Trophoblast cell (in vitro differentiated cells and primary cell): ENCODE measurements around the gene TIMM50.

Experiments
- DNase-seq, 2 donors: peaks; one replicate each; pipeline ENCODE4 v3.0.0-alpha.2; 2016
- H2AFZ ChIP-seq: 2 replicates; pipeline ENCODE4 v1.6.1; 2013; ENCODE audit warnings: low read length, moderate library complexity, mild to moderate bottlenecking; ENCODE audit not compliant: insufficient read depth, poor library complexity
- H2AK5ac ChIP-seq: 2 replicates; pipeline ENCODE4 v1.6.1; 2013; ENCODE audit warnings: mild to moderate bottlenecking, low read length
- H2BK120ac ChIP-seq: 2 replicates; pipeline ENCODE4 v1.6.1; 2013; ENCODE audit warnings: low read length, mild to moderate bottlenecking, moderate library complexity; ENCODE audit not compliant: insufficient read depth, poor library complexity
- H2BK12ac ChIP-seq: 2 replicates; pipeline ENCODE4 v1.6.1; 2013; ENCODE audit warnings: mild to moderate bottlenecking, low read length, moderate library complexity
- H2BK5ac ChIP-seq: 2 replicates; pipeline ENCODE4 v1.6.1; 2013; ENCODE audit warnings: low read length, low read depth, moderate library complexity, mild to moderate bottlenecking; ENCODE audit not compliant: poor library complexity
- H3K14ac ChIP-seq: 2 replicates; pipeline ENCODE4 v1.6.1; 2013; ENCODE audit warnings: mild to moderate bottlenecking, low read length
- H3K18ac ChIP-seq: 2 replicates; pipeline ENCODE4 v1.6.1; 2013; ENCODE audit warnings: mild to moderate bottlenecking, low read length
- H3K23ac ChIP-seq: 2 replicates; pipeline ENCODE4 v1.6.1; 2013; ENCODE audit warnings: low read length
- H3K27ac ChIP-seq: 2 replicates; pipeline ENCODE4 v1.5.1; 2013; ENCODE audit warnings: low read depth, mild to moderate bottlenecking, inconsistent platforms, low read length, moderate library complexity
- H3K27me3 ChIP-seq: 2 replicates; pipeline ENCODE4 v1.6.1; 2013; ENCODE audit warnings: inconsistent platforms, mild to moderate bottlenecking, low read length, moderate library complexity; ENCODE audit not compliant: insufficient read depth
- H3K36me3 ChIP-seq, 2 experiments: 1 replicate in 1 of 2; 2 replicates in 1 of 2; pipeline ENCODE4 v1.6.1; 2013; ENCODE audit warnings: low read length in 2 of 2, mild to moderate bottlenecking in 2 of 2, moderate library complexity in 1 of 2; ENCODE audit not compliant: insufficient read depth in 2 of 2, control insufficient read depth in 1 of 2
- H3K4ac ChIP-seq: 2 replicates; pipeline ENCODE4 v1.6.1; 2013; ENCODE audit warnings: low read depth, mild to moderate bottlenecking, low read length, moderate library complexity
- H3K4me1 ChIP-seq, 2 experiments: 1 replicate in 1 of 2; 2 replicates in 1 of 2; pipeline ENCODE4 v1.6.1; 2013; ENCODE audit warnings: low read length in 2 of 2, mild to moderate bottlenecking in 2 of 2, moderate library complexity in 1 of 2; ENCODE audit not compliant: insufficient read depth in 2 of 2, control insufficient read depth in 1 of 2
- H3K4me2 ChIP-seq: 2 replicates; pipeline ENCODE4 v1.6.1; 2013; ENCODE audit warnings: inconsistent platforms, mild to moderate bottlenecking, low read length, moderate library complexity
- H3K4me3 ChIP-seq: 2 replicates; pipeline ENCODE4 v1.5.1; 2013; ENCODE audit warnings: mild to moderate bottlenecking, low read depth, low read length, inconsistent platforms
- H3K79me1 ChIP-seq: one replicate; pipeline ENCODE4 v1.6.1; 2013; ENCODE audit warnings: low read length
- H3K79me2 ChIP-seq: 2 replicates; pipeline ENCODE4 v1.6.1; 2013; ENCODE audit warnings: low read length, mild to moderate bottlenecking; ENCODE audit not compliant: control insufficient read depth, insufficient read depth, poor library complexity
- H3K9ac ChIP-seq: 2 replicates; pipeline ENCODE4 v1.6.1; 2013; ENCODE audit warnings: mild to moderate bottlenecking, low read length
- H3K9me3 ChIP-seq: 2 replicates; pipeline ENCODE4 v1.6.1; 2013; ENCODE audit warnings: low read depth, mild to moderate bottlenecking, control low read depth, inconsistent platforms, low read length; ENCODE audit not compliant: insufficient read depth
- H4K12ac ChIP-seq: 2 replicates; pipeline ENCODE4 v1.6.1; 2013; ENCODE audit warnings: low read depth, mild to moderate bottlenecking, low read length, moderate library complexity
- H4K8ac ChIP-seq: 2 replicates; pipeline ENCODE4 v1.6.1; 2013; ENCODE audit warnings: low read depth, mild to moderate bottlenecking, low read length, moderate library complexity
- H4K91ac ChIP-seq: one replicate; pipeline ENCODE4 v1.6.1; 2013; ENCODE audit warnings: low read depth, mild to moderate bottlenecking, low read length, moderate library complexity
- WGBS: extraction: QIAGEN DNeasy Blood & Tissue Kit; methylation state at CpG from one replicate; pipeline ENCODE4 v1.1.7; 2013; ENCODE audit warnings: missing lambda C conversion rate; ENCODE audit not compliant: insufficient read length, insufficient coverage; ENCODE audit errors: extremely low coverage; 5-methylcytosine and 5-hydroxymethylcytosine counted together

Gene TIMM50

DNA sequence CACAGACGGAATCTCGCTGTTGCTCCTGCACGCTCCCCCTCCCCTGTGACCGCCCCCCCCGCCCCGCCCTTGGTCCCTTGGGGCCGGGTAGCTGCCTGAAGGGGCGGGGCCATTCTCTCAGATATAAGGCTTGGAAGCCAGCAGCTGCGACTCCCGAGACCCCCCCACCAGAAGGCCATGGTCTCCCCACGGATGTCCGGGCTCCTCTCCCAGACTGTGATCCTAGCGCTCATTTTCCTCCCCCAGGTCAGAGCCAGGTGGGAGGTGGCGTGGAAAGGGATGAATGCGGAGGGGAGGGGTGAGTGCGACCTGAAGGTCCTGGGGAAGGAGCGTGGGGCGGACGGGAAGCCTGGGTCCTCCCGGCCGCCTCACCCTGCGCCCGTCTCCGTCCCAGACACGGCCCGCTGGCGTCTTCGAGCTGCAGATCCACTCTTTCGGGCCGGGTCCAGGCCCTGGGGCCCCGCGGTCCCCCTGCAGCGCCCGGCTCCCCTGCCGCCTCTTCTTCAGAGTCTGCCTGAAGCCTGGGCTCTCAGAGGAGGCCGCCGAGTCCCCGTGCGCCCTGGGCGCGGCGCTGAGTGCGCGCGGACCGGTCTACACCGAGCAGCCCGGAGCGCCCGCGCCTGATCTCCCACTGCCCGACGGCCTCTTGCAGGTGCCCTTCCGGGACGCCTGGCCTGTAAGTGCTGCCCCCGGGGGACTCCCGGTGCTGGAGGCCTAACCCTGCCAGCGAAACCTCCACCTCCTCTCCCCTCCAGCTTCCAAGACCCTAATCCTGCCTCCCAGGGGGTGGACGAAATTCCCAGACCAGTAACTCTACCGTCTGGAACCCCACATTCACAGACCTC lies 18.4 kb downstream of the TIMM50 start, which contains the start of gene DLL3:
TSS of gene DLL3 (plus strand) at position 150 of the 845 bp plus-strand sequence. CDS start at position 178, 28 bp downstream.
- Histone ChIP-seq H2BK5ac (no peak within 1 kb of the TSS), H3K27me3 (peaks cover 23% of the 10 kb centered on the region), H3K4me3 (no peak within 1 kb of the TSS), H3K4me2 (peak within 1 kb of the TSS; percentile 63), H3K14ac (no peak within 1 kb of the TSS), H3K9me3 (peaks cover 7% of the 10 kb centered on the region), H3K18ac (no peak within 1 kb of the TSS), H2BK120ac (no peak within 1 kb of the TSS), H2BK12ac (no peak within 1 kb of the TSS), H3K79me1 (peaks cover 2% of the 10 kb centered on the region), H3K23ac (no peak within 1 kb of the TSS), H3K36me3 (no peaks in the 10 kb centered on the region), H2AK5ac (no peak within 1 kb of the TSS), H2AFZ (peak within 1 kb of the TSS; percentile 14), H3K4ac (no peak within 1 kb of the TSS), H4K91ac (no peak within 1 kb of the TSS), H4K12ac (no peak within 1 kb of the TSS), H4K8ac (no peak within 1 kb of the TSS), H3K79me2 (no peaks in the 10 kb centered on the region), H3K4me1 (peaks cover 8 to 10% of the 10 kb centered on the region in 2 experiments), H3K27ac (no peak within 1 kb of the TSS), H3K9ac (no peak within 1 kb of the TSS)
- no peak for DNase-seq
- no CpG with 5 or more reads among the region's 60 CpGs for WGBS

DNA sequence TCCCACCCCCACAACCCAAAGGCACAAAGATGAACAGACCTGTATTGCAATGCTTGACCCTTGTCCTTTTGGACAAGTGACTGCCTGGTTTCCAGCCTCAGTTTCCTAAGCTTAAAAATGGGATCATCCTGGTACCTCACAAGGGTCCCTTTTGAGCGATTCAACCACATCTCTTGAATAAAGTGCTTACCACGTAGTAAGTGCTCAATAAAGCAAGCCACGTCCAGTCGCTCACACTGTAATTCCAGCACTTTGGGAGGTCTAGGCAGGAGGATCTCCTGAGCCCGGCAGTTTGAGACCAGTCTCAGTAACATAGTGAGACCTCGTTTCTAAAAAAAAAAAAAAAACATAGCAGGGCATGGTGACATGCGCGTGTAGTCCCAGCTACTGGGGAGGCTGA lies 19.3 kb downstream of the TIMM50 start:
- Histone ChIP-seq H3K4me1 (peaks cover 8 to 10% of the 10 kb centered on the region in 2 experiments), H3K4me2 (no peak overlapping the region), H2BK120ac (no peak overlapping the region), H3K27me3 (peaks cover 24% of the 10 kb centered on the region), H4K91ac (no peak overlapping the region), H3K23ac (no peak overlapping the region), H2AK5ac (no peak overlapping the region), H3K4ac (no peak overlapping the region), H3K14ac (no peak overlapping the region), H3K9me3 (peaks cover 7% of the 10 kb centered on the region), H2BK12ac (no peak overlapping the region), H3K9ac (no peak overlapping the region), H3K18ac (no peak overlapping the region), H4K12ac (no peak overlapping the region), H3K27ac (no peak overlapping the region), H3K79me2 (no peaks in the 10 kb centered on the region), H2BK5ac (no peak overlapping the region), H3K36me3 (no peaks in the 10 kb centered on the region), H3K4me3 (no peak overlapping the region), H4K8ac (no peak overlapping the region), H3K79me1 (peaks cover 2% of the 10 kb centered on the region), H2AFZ (no peak overlapping the region)
- no CpG with 5 or more reads among the region's 8 CpGs for WGBS
- DNase-seq = no peak

DNA sequence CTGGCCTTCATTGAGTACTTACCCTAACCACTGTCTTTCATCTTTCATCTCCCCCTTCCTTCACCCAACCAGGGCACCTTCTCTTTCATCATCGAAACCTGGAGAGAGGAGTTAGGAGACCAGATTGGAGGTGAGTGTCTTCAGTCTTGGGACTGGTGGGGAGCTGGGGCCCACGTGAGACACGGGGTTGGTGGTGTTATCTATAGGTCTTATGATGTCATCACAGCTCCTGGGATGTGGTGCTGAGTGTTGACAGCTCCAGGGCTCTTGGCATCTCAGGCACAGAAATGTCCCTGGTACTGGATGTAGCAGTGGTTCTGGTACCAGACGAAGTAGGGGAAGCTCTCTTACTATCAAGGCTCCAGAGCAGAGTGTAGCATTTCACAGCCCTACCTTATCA lies 19.9 kb downstream of the TIMM50 start:
- no peaks in the 10 kb centered on the region for H3K36me3 ChIP-seq
- no peak overlapping the region for H2BK5ac ChIP-seq
- H3K23ac ChIP-seq = no peak overlapping the region
- H3K18ac ChIP-seq = no peak overlapping the region
- H3K9ac ChIP-seq = no peak overlapping the region
- no peak for DNase-seq
- H3K4me1 ChIP-seq = peaks cover 8 to 10% of the 10 kb centered on the region in 2 experiments
- peaks cover 7% of the 10 kb centered on the region for H3K9me3 ChIP-seq
- H2BK120ac ChIP-seq = no peak overlapping the region
- H2AK5ac ChIP-seq = no peak overlapping the region
- H3K4me2 ChIP-seq = no peak overlapping the region
- no peak overlapping the region for H3K14ac ChIP-seq
- no peak overlapping the region for H2BK12ac ChIP-seq
- no peak overlapping the region for H4K91ac ChIP-seq
- no peak overlapping the region for H3K4me3 ChIP-seq
- no peaks in the 10 kb centered on the region for H3K79me2 ChIP-seq
- peaks cover 27% of the 10 kb centered on the region for H3K27me3 ChIP-seq
- H4K8ac ChIP-seq = no peak overlapping the region
- H3K79me1 ChIP-seq = peaks cover 2% of the 10 kb centered on the region
- H2AFZ ChIP-seq = no peak overlapping the region
- H3K4ac ChIP-seq = no peak overlapping the region
- H4K12ac ChIP-seq = no peak overlapping the region
- no CpG with 5 or more reads among the region's 4 CpGs for WGBS
- no peak overlapping the region for H3K27ac ChIP-seq

DNA sequence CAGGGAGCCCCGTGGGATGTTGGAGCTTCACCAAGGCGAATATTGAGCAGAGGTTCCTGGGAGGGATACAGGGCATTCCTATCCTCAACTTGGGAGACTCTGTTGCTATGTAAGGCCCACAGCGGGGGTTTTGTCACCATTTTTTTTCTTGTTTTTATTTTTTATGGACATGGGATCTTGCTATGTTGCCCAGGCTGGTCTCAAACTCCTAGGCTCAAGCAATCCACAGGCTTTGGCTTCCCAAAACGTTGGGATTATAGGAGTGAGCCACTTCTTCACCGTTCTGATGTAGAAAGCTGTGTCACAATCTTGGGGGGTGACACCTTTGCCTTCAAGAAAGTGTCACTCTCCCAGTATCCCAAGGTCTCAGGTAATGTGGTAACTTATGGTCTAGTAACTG lies 20.7 kb downstream of the TIMM50 start:
- peaks cover 32% of the 10 kb centered on the region for H3K27me3 ChIP-seq
- no peak overlapping the region for H3K4me3 ChIP-seq
- no peak overlapping the region for H3K27ac ChIP-seq
- H3K79me2 ChIP-seq = no peaks in the 10 kb centered on the region
- no CpG with 5 or more reads among the region's 5 CpGs for WGBS
- H4K8ac ChIP-seq = no peak overlapping the region
- H2BK5ac ChIP-seq = no peak overlapping the region
- no peak overlapping the region for H2BK120ac ChIP-seq
- H3K23ac ChIP-seq = no peak overlapping the region
- no peak for DNase-seq
- H2AK5ac ChIP-seq = no peak overlapping the region
- H3K36me3 ChIP-seq = no peaks in the 10 kb centered on the region
- no peak overlapping the region for H3K9ac ChIP-seq
- no peak overlapping the region for H2BK12ac ChIP-seq
- peaks cover 8 to 10% of the 10 kb centered on the region in 2 experiments for H3K4me1 ChIP-seq
- no peak overlapping the region for H2AFZ ChIP-seq
- no peak overlapping the region for H3K4ac ChIP-seq
- H3K4me2 ChIP-seq = no peak overlapping the region
- H3K18ac ChIP-seq = no peak overlapping the region
- H3K14ac ChIP-seq = no peak overlapping the region
- H3K79me1 ChIP-seq = peaks cover 2% of the 10 kb centered on the region
- no peak overlapping the region for H4K12ac ChIP-seq
- no peak overlapping the region for H4K91ac ChIP-seq
- H3K9me3 ChIP-seq = peaks cover 8% of the 10 kb centered on the region
